ENCODE measurements around the gene SND1. TPM values are rescaled to one million over a fixed set of nuclear protein-coding genes. Genes with fewer than 3 reads are reported as not detected.

The SND1 gene
- polyA plus RNA-seq, 1 donor, result 156 TPM

DNA sequence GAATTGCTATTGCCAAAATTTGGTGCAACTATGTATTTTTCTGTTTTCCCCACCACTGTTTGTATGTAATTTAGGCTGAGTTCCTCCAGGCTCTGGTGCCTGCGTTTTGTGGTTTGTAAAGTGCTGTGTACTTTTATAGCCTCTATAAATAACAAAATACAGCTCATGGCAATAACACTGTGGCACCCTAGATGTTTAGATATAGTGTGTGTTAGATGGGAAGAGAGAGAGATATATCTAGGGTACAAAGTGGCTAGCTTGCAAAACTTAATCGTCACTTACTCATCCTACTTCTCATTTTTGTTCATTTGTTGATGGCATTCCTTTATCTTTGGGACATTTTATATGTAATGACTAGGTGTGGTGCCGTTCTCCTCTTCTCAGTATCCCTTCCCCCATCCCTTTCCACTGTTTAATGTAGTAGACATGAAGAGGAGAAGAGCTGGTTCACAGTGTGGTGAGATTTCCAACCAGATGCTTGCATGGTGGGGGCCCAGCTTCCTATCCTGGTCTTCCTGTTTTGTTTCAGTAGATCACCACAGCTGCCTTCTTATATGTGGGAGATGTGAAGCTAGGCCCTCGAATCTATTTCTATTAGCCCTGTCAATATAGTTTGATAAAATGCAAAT is 115.0 kb downstream of the SND1 start:
- no peak for DNase-seq

DNA sequence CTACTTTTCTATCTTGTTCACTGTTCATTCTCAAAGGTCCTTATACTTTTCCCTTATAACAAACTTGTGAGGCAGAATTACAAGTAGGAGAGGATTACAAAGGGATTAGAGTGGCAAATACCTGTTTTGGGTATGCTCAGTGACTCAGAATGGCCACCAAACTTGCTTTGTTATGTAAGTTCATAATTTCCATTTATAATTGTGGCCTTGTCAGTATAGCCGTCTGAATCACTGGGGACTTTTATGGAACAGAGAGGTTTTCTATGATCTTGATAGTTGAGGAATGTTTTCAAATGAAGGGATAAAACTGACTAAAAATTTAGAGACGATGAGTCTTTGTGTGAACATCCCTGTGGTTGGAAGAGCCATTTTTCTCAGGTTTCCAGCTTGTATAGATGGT is 116.2 kb downstream of the SND1 start:
- DNase-seq, result no peak

DNA sequence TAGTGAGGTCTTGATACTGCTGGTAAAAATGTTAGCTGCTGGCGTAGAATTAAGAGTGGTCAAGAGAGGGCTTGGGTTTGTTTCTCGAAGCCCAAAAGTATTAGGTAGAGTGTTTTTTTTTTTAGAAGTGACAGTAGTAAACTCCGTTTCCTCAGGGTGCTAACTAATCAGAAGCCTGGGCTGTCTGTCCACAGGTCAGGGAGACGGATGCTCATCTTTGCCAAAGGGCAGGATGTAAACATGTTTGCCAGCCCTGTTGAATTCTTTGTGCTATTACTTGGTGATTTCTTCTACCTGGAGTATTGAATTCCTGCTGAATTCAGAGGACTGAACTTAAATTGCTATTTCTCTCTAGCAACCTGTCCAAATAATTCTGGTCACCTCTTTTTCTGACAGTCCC is 117.1 kb downstream of the SND1 start:
- no peak for DNase-seq

DNA sequence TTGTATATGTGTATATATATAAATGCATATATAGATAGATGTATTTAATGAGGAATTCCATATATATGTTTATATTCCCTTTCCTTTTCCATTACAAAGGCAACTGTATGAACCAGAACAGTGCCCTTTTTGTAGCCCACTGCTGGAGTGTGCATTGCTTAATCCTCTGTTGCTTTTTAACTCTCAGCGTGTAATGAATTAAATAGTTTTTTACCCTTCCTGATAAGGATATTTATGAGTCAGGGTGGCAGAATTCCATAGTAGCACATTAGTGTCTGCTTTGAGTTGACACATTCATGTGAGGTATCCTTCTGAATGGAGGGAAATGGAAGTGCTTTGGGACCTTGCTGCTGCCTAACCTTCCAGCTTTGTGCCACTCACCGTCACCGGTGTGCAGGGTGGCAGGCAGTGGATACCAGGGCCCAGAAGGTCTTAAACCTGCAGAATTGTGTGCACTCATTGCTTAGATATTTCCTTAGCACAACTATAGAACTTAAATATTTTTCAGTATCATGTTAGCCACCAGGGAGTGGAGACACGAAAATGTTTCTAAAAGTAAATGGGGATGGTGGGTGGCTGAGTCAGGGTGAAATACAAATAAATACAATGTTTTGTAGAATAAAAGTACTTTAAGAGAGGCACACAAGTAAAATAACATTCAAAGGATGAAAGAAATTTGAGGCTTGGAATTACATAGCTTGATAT is 117.9 kb downstream of the SND1 start:
- DNase-seq, result no peak

DNA sequence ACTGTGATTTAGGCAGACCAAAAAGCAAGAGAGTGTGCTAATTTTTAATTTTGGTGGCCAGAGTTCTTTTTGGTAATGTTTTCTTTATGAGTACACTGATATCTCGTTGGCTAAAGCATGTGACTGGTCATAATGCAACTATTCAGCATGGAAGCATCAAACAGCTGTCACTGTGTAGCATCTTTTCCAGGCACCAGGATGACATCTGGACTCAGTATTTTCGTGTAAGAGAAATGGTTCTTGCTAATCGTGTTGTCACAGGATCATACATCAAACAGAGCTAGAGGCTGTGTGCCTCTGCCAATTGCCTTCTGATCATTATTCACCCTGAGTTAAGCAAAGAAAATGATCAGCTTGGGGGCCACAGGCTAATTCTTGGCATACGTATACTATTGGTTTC is 118.9 kb downstream of the SND1 start:
- no peak for DNase-seq

DNA sequence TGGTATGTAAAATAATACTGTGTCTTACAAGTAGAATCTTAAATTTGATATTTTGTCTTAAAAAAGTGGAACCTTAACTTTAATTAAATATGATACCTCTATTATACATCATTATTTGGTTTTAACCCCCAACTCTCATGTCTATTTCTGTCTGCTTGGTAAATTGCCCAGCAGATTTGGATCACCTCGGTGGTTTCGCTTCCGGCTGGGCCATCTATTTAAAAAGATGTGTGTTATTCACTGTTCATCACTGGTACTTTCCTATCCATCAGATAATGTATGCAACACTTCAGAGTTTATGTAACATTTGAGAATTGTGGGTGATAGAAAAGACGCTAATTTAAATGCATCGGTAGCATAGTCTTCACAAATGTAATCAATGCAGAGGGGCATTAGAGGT is 119.7 kb downstream of the SND1 start:
- no peak for DNase-seq

DNA sequence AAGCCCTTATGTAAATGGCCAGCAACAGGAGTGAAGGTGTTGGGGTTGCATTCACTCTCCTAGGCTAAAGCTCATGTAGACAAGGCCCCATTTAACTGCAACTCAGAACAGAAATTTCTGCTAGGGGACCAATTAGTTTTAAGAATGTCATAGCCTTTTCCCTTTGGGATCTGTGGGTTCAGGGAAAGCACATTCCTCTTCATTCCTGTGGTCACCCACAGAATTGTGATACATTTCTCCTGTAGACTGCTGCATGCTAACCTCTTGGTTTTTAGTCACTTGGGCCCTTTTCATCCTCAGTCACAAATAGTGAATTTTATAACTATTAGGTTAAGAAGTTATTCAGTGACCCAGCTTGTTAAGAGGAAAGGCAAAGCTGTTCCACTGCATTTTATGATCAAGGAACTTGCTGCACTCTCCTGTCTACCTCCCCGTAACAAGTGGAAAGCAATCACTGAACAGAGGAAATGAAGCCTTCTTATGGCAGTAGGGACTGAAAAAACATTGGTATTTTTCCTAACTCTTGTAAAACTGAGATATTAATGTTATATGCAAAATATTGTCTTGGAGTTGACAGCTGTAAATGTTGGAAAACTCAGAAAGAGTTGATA is 124.9 kb downstream of the SND1 start:
- no peak for DNase-seq

DNA sequence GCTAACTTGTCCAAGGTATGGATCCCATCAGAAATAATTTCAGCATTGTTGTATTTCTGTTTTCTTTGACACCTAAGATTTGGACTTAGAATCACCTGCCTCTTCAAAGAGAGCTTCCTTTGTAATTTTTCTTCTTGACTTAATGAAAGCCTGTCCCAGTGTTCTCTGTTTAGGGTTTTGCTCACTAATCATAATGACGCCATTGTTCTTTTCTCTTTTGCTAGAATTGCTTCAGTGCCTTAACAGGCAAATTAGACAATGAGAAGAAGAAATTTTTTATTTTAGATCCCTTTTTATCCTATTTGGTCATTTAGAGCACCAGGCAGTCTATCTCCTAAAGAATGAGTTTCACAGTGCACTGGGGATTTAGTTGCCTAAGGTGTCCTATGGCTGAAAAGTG is 128.5 kb downstream of the SND1 start:
- DNase-seq, result no peak

DNA sequence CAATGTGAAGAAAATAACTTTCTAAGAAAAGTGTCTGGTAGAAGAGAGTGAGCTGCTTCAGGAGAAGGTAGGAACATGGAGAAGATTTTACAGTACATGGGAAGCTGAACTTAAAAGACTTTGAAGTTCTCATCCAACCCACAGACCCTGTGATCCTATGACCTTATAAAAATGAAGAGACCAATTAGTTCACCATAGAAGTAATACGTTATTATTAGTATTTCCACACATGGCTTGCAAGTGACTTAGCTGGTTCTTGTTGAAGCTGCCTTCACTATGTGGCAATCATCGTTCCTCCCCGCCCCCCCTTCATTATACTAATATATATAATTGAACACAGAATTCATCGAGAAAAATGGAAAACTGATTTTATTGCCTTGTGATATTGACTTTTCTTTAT is 129.1 kb downstream of the SND1 start:
- no peak for DNase-seq

DNA sequence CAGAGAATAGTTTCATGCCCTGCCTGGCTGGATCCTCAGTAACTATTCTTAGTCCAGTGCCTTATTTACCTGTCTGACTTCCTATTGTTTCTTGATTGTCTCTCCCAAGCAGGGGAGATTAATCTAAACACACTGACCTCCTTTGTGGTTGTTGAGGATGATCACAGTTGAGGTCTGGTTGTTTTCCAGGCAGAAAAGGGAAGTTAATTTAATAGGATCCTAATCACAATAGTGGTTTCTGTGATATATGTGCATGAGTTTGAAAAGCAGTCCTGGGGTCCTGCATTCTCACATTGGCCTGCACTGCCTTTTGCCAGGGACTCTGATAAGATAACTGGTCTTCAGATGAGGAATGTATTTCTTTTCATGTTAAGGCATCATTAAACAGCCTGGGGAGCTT is 130.1 kb downstream of the SND1 start:
- no peak for DNase-seq

DNA sequence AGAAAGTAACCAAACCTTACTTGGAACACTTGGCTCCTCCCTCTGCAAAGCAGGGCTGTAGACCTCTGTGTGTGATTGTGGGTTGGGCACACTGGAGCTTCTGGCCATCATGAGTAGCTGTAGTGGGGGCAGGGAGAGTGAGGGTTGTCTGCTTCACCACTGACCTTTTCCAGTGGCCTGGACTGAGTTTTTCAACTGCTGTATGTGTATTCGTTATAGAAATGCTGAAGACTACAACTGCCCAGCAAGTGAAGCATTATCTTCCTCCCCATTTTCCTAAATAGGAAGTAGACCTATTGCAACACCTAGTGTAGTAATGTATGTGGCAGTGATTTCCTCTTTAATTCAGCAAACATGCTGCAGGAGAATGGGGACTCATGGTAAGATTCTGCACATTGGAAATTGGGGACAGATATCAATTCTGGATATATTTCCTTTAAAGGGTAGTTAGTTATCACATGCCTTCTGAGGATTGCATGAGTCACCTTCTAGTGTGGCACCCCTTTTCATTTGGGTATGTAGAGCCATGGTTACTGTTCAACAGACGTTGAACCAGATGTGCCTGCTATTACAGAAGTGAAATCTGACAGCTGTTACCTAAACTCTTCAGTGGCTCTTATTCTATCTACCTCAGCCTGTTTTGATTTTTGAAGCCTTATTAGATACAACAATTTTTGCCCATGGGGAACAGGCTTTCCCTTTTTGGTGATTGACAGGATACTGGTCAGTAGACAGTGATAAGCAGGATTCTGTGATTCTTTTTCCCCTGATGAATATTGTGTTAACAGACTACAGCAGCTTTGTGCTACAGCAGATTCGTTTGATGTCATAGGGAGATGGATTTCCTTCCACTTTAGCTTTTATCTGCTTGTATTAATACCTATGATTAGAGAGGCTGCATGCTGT is 130.9 kb downstream of the SND1 start:
- no peak for DNase-seq

DNA sequence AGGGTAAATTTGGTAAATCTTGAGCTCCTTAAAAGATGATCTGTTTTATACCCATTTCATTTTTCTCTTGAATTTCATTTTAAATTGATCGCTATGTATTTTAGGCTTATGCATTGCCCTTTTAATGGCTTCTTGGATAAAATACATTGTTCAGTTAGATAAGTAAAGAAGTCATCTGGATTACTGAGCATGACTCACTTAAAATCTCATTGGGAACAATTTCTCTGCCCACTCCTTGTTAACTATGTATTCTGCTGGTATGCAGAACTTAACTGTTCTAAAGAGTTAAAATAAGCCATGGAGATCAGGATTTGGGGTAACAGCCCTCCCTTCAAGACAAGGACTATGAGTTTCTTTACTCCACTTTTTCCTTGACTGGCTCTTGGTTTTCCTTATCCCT is 134.2 kb downstream of the SND1 start:
- no peak for DNase-seq

DNA sequence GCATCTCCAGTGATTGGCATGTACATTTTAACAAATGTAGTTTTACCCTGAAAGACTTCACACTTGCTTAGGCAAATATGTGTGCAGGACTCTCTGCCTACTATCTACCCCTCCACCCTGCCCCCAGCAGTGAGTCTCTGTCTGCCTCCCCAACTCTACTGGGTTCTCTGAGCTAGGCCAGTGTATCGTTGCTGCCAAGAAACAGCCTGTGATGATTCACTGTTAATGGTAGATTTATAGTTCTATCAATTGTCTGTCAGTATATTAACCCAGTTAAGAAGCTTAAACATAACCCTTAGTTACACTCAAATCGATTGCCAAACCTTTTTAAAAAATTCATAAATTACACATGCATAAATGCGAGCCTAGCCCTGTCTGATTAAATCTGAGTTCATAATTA is 137.0 kb downstream of the SND1 start:
- DNase-seq, result no peak

DNA sequence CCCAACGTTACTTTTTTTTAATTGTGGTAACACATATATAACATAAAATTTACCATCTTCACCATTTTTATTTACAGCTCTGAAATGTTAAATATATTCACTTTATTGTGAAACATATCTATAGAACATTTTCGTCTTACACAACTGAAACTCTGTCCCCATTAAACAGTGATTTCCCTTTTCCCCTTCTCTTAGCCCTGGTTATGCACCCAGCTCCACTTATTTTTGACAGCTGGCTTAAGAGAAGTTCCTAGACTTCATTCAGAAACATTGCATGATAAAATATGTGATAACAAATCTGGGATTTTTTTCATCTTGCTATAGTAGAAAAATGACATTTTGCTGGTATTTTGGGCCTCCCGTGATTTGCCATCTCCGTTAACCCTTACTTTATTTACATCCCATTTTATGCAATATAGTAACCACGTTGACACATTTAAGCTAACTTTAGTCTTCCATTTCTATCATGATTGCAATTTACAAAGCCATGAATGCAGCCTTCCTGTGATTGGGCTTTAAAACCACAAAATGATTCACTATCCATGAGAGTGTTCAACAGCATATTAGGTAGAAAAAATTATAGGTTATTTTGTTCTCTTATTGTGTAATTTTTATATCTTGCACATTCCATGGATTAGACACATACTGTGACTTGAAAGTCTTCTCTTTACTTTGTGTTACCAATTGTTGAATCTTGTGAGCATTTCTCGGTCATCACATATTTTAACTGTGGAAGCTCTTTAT is 139.6 kb downstream of the SND1 start:
- DNase-seq, result no peak

DNA sequence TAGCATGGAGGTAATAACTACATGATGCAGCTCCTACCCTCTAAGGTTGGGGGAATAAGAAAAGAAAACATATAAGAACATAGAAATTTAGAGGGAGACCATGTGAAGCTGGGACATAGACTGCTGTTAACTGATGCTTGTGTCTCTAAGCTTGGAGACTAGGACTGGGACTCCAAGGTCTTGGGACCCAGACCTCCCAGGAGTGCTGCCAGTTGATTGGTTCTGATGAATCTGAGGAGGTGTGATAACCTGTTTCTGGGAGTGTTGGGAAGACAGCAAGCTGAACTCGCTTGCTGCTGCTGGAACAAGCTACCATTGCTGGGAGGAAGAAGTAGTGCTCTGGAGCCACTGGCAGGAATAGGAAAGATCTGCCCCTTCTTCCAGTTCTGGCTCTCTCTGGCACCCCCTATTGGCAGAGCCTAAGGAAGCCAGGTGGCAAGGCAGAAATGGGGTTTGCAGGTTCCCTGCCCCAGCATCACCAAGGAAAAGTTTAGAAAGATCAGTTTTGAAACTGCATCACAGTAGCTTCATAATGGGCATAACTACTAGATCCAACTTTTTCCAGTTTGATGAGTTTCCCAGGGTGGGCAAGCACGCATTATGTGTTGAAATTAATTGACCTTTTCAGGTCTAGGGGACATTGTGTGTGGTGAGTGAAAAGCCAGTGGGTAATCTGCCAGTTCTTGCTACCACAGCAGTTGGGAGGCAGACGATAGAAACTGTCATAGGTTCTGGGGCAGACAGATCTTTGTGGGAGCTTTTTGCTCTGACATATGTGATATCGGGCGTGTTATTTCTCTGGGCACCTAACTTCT is 140.7 kb downstream of the SND1 start:
- DNase-seq, result no peak

DNA sequence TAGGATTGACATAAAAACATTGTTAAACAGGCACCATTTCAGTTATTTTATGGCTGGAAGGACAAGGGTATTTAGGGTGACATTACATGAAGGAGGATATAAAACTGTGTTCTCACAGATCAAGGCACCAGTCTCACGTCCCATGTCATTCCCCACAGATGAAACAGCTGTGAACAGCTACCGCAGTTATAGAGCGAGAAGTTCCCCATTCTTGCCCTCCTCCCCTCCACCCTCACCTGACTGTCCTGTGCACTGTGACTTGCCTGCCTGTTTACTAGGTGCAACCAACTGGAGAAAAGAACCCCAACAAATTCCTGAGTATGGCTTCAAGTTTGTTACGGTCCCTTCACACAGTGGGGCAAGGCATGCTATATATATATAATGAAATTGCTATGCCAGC is 141.6 kb downstream of the SND1 start:
- no peak for DNase-seq

DNA sequence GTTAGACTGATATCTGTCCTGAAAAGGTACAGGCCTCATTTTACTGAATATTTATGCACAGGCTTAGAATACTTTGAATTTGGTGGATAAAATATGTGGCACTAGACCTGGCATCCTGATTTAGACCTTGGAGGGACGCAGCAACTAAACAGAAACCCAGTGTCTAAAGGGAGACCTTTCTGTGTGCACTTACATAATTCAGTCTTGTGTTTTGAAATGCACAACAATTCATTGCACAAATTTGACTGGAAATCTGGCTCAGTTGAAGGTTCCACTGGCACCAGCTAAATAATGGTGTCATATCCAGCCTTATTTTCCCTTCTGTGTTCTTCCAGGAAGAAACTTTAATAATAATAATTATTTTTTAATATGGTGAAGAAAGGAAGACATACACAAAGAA is 142.1 kb downstream of the SND1 start:
- DNase-seq, result no peak

DNA sequence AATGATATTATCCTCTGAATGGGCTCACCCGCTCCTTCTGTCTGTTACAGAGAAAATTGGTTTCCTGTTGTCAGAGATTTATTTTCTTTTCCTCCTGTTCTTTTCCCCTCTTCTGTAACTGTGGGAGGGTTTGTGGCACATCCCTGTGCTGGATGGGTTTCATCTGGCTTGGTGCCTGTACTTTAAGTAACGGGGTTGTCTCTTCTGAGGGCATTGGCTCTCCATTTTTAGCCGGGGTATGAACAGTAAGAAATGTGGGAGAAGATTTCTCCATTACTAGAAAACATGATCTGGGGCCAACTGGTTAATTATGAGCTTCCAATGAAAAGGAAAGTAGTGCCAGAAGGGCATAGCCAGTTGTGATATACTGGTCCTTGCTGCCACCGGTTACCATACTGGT is 142.6 kb downstream of the SND1 start:
- no peak for DNase-seq

DNA sequence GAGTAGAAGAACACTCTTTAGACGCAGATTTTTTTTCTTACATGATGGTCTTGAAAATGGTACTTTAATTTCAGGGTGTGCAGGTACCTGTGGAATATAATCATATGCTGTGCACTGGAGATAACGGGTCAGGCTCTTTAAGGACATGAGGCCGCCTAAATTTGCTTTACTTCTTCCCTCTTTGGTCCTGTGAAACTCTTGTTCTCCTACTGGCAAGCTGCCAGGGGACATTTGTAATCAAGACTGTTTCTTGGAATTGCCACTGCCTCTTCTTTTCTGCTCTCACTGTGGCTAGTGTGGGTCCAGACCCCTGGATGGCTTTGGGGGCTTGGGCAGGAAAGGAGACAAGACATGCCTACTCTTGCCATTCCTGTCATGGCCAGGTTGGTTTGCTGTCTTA is 146.0 kb downstream of the SND1 start:
- no peak for DNase-seq

DNA sequence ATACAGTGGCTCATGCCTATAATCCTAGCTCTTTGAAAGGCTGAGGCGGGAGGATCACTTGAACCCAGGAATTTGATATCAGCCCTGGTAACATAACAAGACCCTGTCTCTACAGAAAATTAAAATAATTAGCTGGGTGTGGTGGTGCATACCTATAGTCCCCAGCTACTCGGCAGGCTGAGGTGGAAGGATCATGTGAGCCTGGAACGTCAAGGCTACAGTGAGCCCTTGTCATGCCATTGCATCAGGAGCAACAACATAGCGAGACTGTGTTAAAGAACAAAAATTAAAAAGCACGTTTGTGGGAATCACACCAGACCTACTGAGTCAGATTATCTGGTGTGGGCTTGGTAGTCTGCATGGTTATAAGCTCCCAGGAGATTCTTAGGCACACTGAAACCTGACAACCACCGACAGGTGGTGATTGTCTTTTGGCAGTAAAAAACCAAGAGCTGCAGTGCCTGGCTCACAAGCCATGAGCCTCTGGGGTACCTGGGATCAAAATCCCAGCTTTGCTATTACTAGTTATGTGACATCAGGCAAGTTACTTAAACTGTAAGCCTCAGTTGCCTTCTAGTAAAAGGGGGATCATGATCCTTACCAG is 146.9 kb downstream of the SND1 start:
- no peak for DNase-seq

Data from left kidney (tissue), 2 donors.